K562 (cell line): Measurements from ENCODE around the gene ANKRD44.

Source experiments
- POLR2AphosphoS2 ChIP-seq: IDR thresholded peaks from 2 replicates; pipeline ENCODE4 v1.6.1; 2012; ENCODE audit warnings: low read length, improper control_type of control experiment
- SIN3A ChIP-seq, 2 experiments: fragments of 150-350 bp in 1 of 2; IDR thresholded peaks; 2 replicates each; pipeline ENCODE4 v1.6.1; 2011 to 2016; ENCODE audit warnings: borderline replicate concordance in 2 of 2, low read depth in 2 of 2, low read length in 2 of 2, mild to moderate bottlenecking in 2 of 2, moderate library complexity in 2 of 2; ENCODE audit not compliant: control insufficient read depth in 1 of 2
- SMARCE1 ChIP-seq: fragments of 450-650 bp; IDR thresholded peaks from 2 replicates; pipeline ENCODE4 v1.7.1; 2016; ENCODE audit warnings: mild to moderate bottlenecking
- TAF1 ChIP-seq: IDR thresholded peaks from 2 replicates; pipeline ENCODE4 v1.6.1; 2011; ENCODE audit warnings: mild to moderate bottlenecking, low read length, moderate library complexity; ENCODE audit not compliant: insufficient read depth, control insufficient read depth, severe bottlenecking; ENCODE audit errors: extremely low read depth
- ZNF217 ChIP-seq: sonication (generic); formaldehyde crosslinking; IDR thresholded peaks from 2 replicates; pipeline ENCODE4 v1.8.0; 2022; ENCODE audit warnings: mild to moderate bottlenecking, missing genetic modification reagents
- ZNF583 ChIP-seq: fragments of 250-450 bp; sonication (Bioruptor Pico); IDR thresholded peaks from 2 replicates; pipeline ENCODE4 v1.4.0; 2020
- TF ChIP-seq, protein P1 (sequence below), 3 experiments: IDR thresholded peaks in 2 of 3; conservative IDR thresholded peaks in 1 of 3; 2 replicates each; pipeline ENCODE4 v1.5.1; 2011 to 2012; ENCODE audit warnings: low read length in 3 of 3, mild to moderate bottlenecking in 3 of 3, control low read depth in 2 of 3, improper control_type of control experiment in 1 of 3, inconsistent platforms in 1 of 3, low read depth in 1 of 3, mixed read lengths in 1 of 3, moderate library complexity in 1 of 3; ENCODE audit not compliant: insufficient read depth in 2 of 3
- TF ChIP-seq, protein P2 (sequence below): fragments of 250-450 bp; sonication (Bioruptor Pico); IDR thresholded peaks from 2 replicates; pipeline ENCODE4 v1.5.0; 2020; ENCODE audit warnings: mild to moderate bottlenecking, borderline replicate concordance

DNA sequence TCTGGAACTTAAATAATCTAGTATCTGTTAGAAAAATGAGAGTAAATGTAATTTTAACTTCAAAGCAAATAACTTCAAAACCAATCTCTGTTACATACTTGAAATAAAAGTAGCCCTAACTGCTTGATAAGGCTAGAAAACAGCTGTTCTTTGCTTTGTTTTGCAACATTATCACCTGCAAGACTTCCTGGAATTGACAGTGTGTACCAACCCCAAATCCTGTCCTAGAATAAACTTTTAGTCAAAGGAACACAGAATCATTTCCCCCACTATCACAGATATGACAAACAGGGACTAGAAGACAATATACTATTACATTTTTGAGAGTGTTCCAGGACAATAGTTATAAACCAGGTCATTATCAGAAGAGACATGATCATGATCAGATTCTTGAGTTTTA is 278.8 kb downstream of the ANKRD44 start:
- TF ChIP-seq SMARCE1: no peak
- TF ChIP-seq ZNF217 (CRISPR knock-in tag): no peak
- TF ChIP-seq, protein P1, sequence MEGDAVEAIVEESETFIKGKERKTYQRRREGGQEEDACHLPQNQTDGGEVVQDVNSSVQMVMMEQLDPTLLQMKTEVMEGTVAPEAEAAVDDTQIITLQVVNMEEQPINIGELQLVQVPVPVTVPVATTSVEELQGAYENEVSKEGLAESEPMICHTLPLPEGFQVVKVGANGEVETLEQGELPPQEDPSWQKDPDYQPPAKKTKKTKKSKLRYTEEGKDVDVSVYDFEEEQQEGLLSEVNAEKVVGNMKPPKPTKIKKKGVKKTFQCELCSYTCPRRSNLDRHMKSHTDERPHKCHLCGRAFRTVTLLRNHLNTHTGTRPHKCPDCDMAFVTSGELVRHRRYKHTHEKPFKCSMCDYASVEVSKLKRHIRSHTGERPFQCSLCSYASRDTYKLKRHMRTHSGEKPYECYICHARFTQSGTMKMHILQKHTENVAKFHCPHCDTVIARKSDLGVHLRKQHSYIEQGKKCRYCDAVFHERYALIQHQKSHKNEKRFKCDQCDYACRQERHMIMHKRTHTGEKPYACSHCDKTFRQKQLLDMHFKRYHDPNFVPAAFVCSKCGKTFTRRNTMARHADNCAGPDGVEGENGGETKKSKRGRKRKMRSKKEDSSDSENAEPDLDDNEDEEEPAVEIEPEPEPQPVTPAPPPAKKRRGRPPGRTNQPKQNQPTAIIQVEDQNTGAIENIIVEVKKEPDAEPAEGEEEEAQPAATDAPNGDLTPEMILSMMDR (IDR thresholded peaks at IDR 0.05 in 2 of 3, conservative IDR thresholded peaks at IDR 0.05 in 1 of 3; ENCODE audit: insufficient read depth in 2 of 3, low read depth in 1 of 3, low read length in 3 of 3): no peak
- TF ChIP-seq SIN3A (IDR thresholded peaks at IDR 0.05; ENCODE audit: borderline replicate concordance in 2 of 2, control insufficient read depth in 1 of 2, low read depth in 2 of 2, low read length in 2 of 2): no peak
- no peak for TF ChIP-seq POLR2AphosphoS2
- no peak for TF ChIP-seq TAF1
- no peak for TF ChIP-seq ZNF583 (CRISPR knock-in tag)
- TF ChIP-seq, protein P2, sequence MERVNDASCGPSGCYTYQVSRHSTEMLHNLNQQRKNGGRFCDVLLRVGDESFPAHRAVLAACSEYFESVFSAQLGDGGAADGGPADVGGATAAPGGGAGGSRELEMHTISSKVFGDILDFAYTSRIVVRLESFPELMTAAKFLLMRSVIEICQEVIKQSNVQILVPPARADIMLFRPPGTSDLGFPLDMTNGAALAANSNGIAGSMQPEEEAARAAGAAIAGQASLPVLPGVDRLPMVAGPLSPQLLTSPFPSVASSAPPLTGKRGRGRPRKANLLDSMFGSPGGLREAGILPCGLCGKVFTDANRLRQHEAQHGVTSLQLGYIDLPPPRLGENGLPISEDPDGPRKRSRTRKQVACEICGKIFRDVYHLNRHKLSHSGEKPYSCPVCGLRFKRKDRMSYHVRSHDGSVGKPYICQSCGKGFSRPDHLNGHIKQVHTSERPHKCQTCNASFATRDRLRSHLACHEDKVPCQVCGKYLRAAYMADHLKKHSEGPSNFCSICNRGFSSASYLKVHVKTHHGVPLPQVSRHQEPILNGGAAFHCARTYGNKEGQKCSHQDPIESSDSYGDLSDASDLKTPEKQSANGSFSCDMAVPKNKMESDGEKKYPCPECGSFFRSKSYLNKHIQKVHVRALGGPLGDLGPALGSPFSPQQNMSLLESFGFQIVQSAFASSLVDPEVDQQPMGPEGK (CRISPR knock-in tag): no peak
